SW 1271 (cell line): ENCODE measurements around the gene TCF7L2.

Experiments
- DNase-seq, 2 experiments: peaks; one replicate each; lab custom pipeline; 2025; lab: John Stamatoyannopoulos, UW

Gene TCF7L2

GRCh38 chr10:113148901-113149300, 198.9 kb downstream of the TCF7L2 start:
- no peak for DNase-seq

- DNase-seq: no peak
Observed at GRCh38 chr10:113149626-113150025, 199.6 kb downstream of the TCF7L2 start.

DNA sequence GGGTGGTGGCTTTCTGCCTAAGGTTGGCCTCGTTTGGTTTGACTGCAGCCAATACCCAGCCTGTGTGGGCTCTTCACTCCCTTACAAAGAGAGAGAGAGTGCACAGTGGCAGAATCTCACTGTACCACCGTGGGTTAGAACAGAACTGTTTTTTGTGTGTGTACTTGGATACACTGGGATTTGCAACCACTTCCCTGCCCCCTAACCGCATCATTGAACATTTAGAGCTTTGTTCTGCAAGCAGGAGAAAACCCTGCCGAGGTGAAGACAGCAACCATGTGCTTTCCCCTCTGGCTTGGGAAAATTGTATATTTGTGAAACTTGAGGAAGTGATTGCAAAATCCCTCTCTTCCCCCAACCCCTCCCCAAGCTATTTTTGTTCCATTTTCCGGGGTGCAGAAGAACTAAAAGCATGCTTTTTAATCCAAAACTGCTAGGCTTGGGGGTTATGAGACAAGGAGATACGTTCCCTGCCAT, 201.2 kb downstream of the TCF7L2 start:
- DNase-seq: no peak

DNA sequence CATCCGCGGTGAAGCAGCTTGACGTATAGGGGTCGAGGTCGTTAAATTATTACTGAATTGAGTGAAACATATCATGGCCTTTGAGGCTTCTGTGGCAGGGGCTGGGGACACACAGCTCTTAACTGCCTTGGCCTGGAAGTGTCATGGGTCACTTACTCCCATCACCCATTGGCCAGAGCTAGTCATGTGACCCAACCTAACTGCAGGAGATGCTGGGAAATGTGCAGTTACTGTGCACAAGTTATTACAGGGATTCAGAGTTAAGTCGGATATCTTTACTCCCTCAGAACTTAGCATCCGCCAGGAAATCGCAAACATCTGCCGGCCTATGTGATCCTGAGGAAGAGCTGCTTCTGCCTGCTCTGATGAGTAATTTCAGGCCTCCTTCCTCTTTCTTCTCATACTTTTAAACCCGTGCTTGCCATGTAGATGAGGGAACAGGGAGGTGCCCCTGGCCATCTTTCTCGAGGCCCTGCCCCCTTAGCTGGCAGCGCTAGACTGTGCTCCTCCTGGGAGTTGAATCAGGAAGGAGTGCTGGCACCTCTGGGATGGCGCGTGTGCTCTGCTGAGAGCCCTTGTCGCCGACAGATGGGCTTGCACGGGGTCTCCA, 203.6 kb downstream of the TCF7L2 start:
- DNase-seq: no peak

DNA sequence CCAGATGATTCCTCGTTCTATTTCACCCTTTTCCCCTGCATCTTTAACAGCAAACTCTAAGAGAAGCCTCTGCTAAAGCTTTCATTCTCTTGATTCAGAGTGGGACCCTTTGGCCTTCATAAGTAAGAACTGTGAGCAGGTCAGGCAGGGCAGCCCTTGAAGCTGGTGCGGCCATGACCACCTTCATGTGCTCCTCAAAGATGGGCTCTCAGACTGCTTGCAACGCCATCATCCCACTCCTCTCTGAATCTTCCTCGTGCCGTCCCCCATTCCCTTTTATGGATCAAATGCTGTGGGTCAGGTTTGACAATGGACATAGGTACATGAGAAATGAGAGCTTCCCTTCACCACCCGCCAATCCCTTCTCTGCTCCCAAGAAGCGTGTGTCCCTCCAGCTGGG, 207.4 kb downstream of the TCF7L2 start:
- DNase-seq: no peak

- no peak for DNase-seq
Observed at GRCh38 chr10:113158183-113158582, 208.1 kb downstream of the TCF7L2 start.

- DNase-seq: no peak
Observed at GRCh38 chr10:113159563-113159962, 209.5 kb downstream of the TCF7L2 start.

GRCh38 chr10:113160641-113161040, 210.6 kb downstream of the TCF7L2 start:
- DNase-seq: no peak

- no peak for DNase-seq
Observed at GRCh38 chr10:113161066-113161465, 211.0 kb downstream of the TCF7L2 start.

DNA sequence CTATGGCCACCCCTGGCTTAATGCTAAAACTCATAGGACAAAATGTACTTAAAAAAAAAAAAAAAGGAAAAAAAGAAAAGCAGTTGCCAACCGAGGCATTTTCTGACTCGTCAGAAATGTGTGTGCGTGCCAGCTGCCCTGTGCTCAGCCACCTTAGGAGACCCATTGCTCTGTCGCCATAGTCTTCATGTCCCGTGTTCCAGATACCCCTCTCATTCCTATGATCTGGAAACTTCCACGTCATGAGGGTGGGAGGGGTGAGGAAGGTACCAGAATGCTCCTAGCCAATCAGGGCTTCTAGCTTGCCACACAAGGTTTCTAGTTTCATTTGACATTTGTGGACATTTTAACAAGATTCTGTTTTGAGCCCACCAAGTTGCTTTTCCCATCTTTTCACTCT, 212.9 kb downstream of the TCF7L2 start:
- DNase-seq: no peak

DNA sequence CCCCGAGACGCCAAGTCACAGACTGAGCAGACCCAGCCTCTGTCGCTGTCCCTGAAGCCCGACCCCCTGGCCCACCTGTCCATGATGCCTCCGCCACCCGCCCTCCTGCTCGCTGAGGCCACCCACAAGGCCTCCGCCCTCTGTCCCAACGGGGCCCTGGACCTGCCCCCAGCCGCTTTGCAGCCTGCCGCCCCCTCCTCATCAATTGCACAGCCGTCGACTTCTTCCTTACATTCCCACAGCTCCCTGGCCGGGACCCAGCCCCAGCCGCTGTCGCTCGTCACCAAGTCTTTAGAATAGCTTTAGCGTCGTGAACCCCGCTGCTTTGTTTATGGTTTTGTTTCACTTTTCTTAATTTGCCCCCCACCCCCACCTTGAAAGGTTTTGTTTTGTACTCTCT, 215.6 kb downstream of the TCF7L2 start:
- DNase-seq: no peak

DNA sequence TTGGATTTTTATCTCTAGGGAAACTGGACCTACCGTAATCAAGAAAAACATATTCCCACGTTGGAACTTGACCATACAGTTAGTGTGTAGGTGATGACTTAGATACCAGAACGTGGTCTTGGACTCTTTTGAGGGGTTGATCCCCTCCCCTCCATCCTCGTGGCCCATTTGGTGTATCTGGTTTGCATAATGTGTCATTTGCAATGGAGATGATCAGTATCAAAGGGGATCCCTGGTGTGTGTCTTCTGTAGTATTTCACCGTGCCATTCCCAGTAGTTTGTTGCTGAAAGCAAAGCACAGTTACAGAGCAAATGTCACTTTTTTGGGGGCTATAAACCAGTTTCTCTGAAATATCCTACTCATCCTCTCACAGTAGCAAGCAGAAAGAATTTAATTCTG, 217.7 kb downstream of the TCF7L2 start:
- DNase-seq: no peak

DNA sequence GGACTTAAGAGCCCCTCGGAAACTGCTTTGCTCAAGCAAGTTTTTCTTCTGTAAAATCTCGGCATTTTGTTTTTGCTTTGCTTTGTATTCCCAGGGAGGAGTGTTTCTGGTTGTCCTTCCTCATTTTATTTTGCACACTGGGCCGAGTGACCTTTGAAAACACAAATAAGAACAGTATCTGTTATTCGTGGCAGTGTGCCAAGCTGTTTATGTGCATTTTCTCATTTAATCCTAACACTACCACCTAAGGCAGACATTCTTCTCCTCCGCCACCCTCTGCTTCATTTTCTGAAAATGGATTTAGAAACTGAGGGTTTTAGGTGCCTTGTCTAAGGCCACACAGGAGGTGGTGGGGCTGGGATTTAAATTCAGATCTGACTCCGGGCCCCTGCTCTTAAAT, 218.5 kb downstream of the TCF7L2 start:
- no peak for DNase-seq

- DNase-seq: no peak
Observed at GRCh38 chr10:113169111-113169510, 219.1 kb downstream of the TCF7L2 start.

DNA sequence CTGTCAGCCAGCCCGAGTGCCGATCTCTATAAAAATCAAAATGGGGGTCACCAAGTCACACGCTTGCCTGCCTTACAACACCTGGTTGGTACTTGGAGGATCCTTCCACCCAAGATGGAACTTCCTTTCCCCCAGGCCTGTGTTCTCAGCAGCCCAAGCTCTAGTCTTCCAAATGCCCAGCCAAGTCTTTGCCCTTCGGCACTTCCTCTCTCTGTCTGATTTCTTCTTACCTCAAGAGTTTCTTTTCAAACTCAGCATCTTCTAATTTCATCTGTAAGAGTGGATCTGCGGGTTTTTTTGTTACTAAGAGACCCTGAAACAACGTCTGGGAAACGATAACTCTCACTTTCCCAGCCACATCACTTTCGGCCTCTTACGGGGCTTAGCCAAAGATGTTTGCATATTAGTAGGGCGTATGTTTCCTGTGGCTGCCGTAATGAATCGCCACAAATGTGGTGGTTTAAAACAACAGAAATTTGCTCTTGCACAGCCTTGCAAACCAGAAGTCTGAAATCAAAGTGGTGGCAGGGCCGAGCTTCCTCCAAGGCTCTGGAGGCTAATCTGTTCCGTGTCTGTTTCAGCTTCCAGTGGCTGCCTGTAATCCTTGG, 219.9 kb downstream of the TCF7L2 start:
- no peak for DNase-seq

DNA sequence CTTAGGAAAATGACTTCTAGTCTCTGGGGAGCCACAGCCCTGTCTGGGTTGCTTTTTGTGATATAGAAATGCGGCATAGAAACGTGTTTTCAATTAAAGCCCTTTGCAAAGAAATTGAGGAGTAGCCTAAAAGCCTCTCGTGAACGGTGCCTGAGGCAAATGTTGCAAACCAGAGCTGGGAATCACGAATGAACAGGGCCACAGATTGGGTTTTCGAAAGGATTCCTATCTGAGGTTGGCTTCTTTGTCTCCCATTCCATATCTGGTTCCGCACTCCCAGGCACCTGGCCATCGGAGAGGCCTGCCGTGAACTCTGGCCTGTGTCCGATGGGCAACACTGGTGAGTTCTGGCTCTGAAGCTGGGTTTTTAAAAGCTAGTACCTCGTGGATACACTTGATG, 221.6 kb downstream of the TCF7L2 start:
- no peak for DNase-seq

DNA sequence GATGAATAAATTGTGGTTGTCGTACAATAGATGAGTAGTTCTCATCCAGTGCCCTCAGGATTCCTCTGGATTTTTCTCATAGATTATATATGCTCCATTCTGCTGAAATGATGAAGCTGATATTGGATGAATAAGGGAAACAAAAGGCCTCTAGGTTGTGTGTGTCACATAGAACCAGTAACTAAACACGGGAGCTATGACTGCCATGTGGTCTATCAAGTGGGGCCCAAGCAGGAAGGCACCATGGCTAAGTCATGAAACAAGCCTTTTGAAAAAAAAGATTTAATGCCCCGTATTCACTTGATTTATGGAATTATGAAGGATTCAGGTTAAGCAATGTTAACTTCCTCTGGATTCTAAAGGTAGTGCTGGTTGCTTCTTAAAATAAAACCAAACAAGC, 225.1 kb downstream of the TCF7L2 start:
- DNase-seq: no peak

- no peak for DNase-seq
Observed at GRCh38 chr10:113175756-113176651, 226.0 kb downstream of the TCF7L2 start.

DNA sequence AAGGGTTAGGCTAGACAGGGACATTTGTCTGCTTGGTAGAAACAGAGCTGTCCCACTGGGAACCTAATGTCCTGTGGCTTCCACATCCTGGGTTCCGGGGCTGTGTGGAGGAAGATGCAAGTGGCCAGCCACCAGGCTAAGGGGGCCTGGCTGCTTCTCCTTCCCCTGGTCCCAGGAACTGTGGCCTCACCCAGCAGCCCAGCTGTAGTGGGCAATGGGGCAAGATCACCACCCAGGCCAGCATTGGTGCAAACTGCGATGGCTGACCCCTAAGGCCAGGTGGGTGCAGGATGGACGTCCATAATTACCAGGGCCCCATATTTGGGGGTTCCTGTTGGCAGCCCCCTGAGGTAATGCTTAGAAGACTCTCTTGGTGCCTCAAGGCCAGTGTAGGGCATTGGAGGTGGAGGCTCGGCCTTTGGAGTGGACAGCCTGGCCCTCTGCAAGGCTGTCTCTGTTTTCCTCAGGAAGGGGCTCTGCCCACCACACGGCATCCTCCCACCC, 226.7 kb downstream of the TCF7L2 start:
- DNase-seq: no peak

GRCh38 chr10:113177156-113177935, 227.3 kb downstream of the TCF7L2 start:
- DNase-seq: no peak

- no peak for DNase-seq
Observed at GRCh38 chr10:113177936-113178335, 227.9 kb downstream of the TCF7L2 start.

- DNase-seq: no peak
Observed at GRCh38 chr10:113178771-113179170, 228.7 kb downstream of the TCF7L2 start.
